Cortex of kidney (tissue), 1 donor: ENCODE results near the gene ERMAP.
"Not testable (repeated sequence)": the region's sequence is repeated elsewhere in the genome, so short reads cannot be mapped to it uniquely, and the experiment has no call there.

Experiments used
- DNase-seq: peaks from one replicate; lab custom pipeline; 2025; lab: John Stamatoyannopoulos, UW

The ERMAP gene

GRCh38 chr1:42814815-42815214 lies 2.1 kb upstream of the ERMAP start:
- DNase-seq = not testable (repeated sequence)

GRCh38 chr1:42815941-42816584 lies 859 bp upstream of the ERMAP start:
- DNase-seq = no peak

GRCh38 chr1:42817440-42817767 lies 482 bp downstream of the ERMAP start:
- no peak for DNase-seq

GRCh38 chr1:42817976-42818375 lies 1.1 kb downstream of the ERMAP start:
- no peak for DNase-seq

- no peak for DNase-seq
Measured at GRCh38 chr1:42820813-42821212, 3.9 kb downstream of the ERMAP start.

- DNase-seq = no peak
Measured at GRCh38 chr1:42821690-42822089, 4.8 kb downstream of the ERMAP start.

GRCh38 chr1:42822800-42823392 lies 6.0 kb downstream of the ERMAP start:
- DNase-seq = no peak

- no peak for DNase-seq
Measured at GRCh38 chr1:42824481-42825035, 7.6 kb downstream of the ERMAP start.

GRCh38 chr1:42825036-42825851 lies 8.3 kb downstream of the ERMAP start:
- DNase-seq = no peak

- DNase-seq = no peak
Measured at GRCh38 chr1:42830631-42831030, 13.7 kb downstream of the ERMAP start.

GRCh38 chr1:42831273-42831672 lies 14.4 kb downstream of the ERMAP start:
- no peak for DNase-seq

GRCh38 chr1:42832641-42833240 lies 15.8 kb downstream of the ERMAP start:
- DNase-seq = no peak

GRCh38 chr1:42833981-42834380 lies 17.1 kb downstream of the ERMAP start:
- DNase-seq = no peak

- DNase-seq = no peak
Measured at GRCh38 chr1:42834803-42835202, 17.9 kb downstream of the ERMAP start.

GRCh38 chr1:42835422-42835821 lies 18.5 kb downstream of the ERMAP start:
- DNase-seq = no peak

GRCh38 chr1:42837709-42838108 lies 20.8 kb downstream of the ERMAP start:
- no peak for DNase-seq

GRCh38 chr1:42838482-42839190 lies 21.7 kb downstream of the ERMAP start:
- no peak for DNase-seq

- DNase-seq = no peak
Measured at GRCh38 chr1:42841010-42841409, 24.1 kb downstream of the ERMAP start.

GRCh38 chr1:42841440-42842147 lies 24.7 kb downstream of the ERMAP start:
- no peak for DNase-seq

GRCh38 chr1:42844592-42845140 lies 27.7 kb downstream of the ERMAP start:
- DNase-seq = no peak

- no peak for DNase-seq
Measured at GRCh38 chr1:42845193-42845592, 28.3 kb downstream of the ERMAP start.
